Bronchus fibroblast of lung (primary cell): Measurements from ENCODE around the gene FCN2. TPM values are rescaled to one million over a fixed set of nuclear protein-coding genes. Genes with fewer than 3 reads are reported as not detected.

Experiments used
- total RNA-seq: library from RNA; depleted of rRNA; stranded (reverse); fragments of >200 nt; gene quantifications from 2 replicates; pipeline ENCODE4 v1.2.3, GENCODE V29; 2015

Gene FCN2
- not detected in 2 replicates for total RNA-seq

DNA sequence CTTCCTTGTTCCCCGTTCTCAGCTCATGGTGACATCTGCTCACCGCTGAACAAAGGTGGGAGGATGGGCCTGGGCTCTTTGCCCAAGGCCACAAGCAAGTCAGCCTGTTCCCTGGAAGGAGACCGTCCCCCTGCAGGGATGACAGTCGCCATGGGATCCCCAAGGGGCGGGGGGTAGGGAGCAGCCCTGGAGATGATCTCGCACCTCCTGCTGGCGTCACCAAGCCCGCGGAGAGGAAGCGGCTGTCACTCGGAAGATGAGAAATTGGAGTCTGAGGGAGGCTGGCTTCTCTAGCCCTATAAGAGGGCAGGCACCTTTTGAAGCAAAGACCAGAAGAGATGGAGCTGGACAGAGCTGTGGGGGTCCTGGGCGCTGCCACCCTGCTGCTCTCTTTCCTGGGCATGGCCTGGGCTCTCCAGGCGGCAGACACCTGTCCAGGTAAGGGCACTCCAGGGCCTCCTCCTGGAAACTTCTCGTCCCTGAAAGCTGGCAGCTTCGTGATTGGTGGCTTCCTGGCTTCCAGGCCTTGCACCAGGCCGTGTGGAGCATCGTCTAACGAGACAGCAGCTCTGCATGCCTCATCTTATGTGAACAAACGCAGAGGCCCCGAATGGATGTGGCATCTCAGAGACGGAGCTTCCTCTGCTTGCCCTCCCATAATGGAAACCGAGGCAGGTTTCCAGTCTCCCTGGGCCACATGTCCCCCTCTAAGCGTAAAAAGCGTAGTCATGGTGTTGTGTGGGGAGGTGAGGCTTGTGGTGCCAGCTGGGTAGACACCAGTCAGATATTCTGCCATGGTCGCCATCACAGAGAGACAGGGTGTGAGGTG is at the start of gene FCN2:
Gene FCN2 (plus strand): TSS at position 327 of the 829 bp plus-strand sequence. CDS start 12 bp downstream, at position 339.

GRCh38 chr9:134917431-134918373 is 37.1 kb downstream of the FCN2 start, which contains the start of gene FCN1:
FCN1 (minus strand) TSS chr9:134917912; CDS start chr9:134917871, 41 bp downstream.

Other genes starting within 250 kb of the FCN2 start
- gene COL5A1, start 239.0 kb upstream of the FCN2 start, total RNA-seq: 74.3 and 74.5 TPM in 2 replicates
- not detected in 2 replicates for gene FCN1, start 37.1 kb downstream of the FCN2 start, total RNA-seq
- 0.17 TPM in 1 of 2 replicates, not detected in the other for gene OLFM1, start 206.9 kb downstream of the FCN2 start, total RNA-seq